Panc1 (cell line): ENCODE measurements around the gene DSG3. TPM values are rescaled to one million over a fixed set of nuclear protein-coding genes. Genes with fewer than 3 reads are reported as not detected.
"Not testable (repeated sequence)": the region's sequence is repeated elsewhere in the genome, so short reads cannot be mapped to it uniquely, and the experiment has no call there.

ENCODE experiments used
- ATAC-seq: fragments of 200-7000 bp; cut with Tn5 transposase; 2 replicates; pipeline ENCODE4 v1.9.1; 2020; ENCODE audit warnings: mild to moderate bottlenecking, moderate library complexity
- BruUV-seq: library from RNA; stranded (reverse); fragments of 400-500 nt; replicated peaks from 2 replicates; lab custom pipeline; 2021; lab: Mats Ljungman, UMichigan
- CTCF ChIA-PET: fragments of 300-600 bp; sonication (Branson Sonifier 250); formaldehyde crosslinking; loops from one replicate; lab custom pipeline; 2022; ENCODE audit warnings: antibody characterized with exemption; lab: Charles Lee
- POLR2A ChIA-PET: fragments of 300-600 bp; sonication (Branson Sonifier 250); formaldehyde crosslinking; loops from one replicate; lab custom pipeline; 2022; ENCODE audit warnings: antibody characterized with exemption; lab: Charles Lee
- DNase-seq: peaks from one replicate; pipeline ENCODE4 v3.0.0-alpha.2; 2010; ENCODE audit warnings: low read depth, low spot score
- H3K27ac ChIP-seq: 2 replicates; pipeline ENCODE4 v1.5.1; 2011; ENCODE audit warnings: mild to moderate bottlenecking, low read length, inconsistent platforms
- H3K27me3 ChIP-seq: fragments of 200-500 bp; sonication (Bioruptor generic); 2 replicates; pipeline ENCODE4 v1.6.0; 2014; ENCODE audit warnings: low read length, inconsistent platforms; ENCODE audit not compliant: control insufficient read depth, insufficient read depth
- H3K36me3 ChIP-seq: fragments of 200-500 bp; sonication (Bioruptor generic); 2 replicates; pipeline ENCODE4 v1.5.1; 2014; ENCODE audit warnings: inconsistent platforms, mild to moderate bottlenecking, low read length, moderate library complexity; ENCODE audit not compliant: control insufficient read depth, insufficient read depth
- H3K4me1 ChIP-seq: 2 replicates; pipeline ENCODE4 v1.5.1; 2011; ENCODE audit warnings: inconsistent platforms, mild to moderate bottlenecking, low read length, moderate library complexity; ENCODE audit not compliant: control insufficient read depth, insufficient read depth
- H3K4me3 ChIP-seq, 2 experiments: 2 replicates each; pipeline ENCODE4 v1.5.1; 2011 to 2012; ENCODE audit warnings: low read depth in 2 of 2, low read length in 2 of 2, mild to moderate bottlenecking in 2 of 2, inconsistent platforms in 1 of 2, moderate library complexity in 1 of 2
- H3K9me3 ChIP-seq: fragments of 200-500 bp; sonication (Bioruptor generic); 2 replicates; pipeline ENCODE4 v1.5.1; 2014; ENCODE audit warnings: low read depth, mild to moderate bottlenecking, inconsistent platforms, low read length, moderate library complexity; ENCODE audit not compliant: control insufficient read depth, insufficient read depth
- POLR2AphosphoS5 ChIP-seq: IDR thresholded peaks from 2 replicates; pipeline ENCODE4 v1.6.1; 2012; ENCODE audit warnings: mild to moderate bottlenecking, low read depth, low read length, moderate library complexity
- TCF7L2 ChIP-seq: IDR thresholded peaks from 2 replicates; pipeline ENCODE4 v1.6.1; 2011; ENCODE audit warnings: mild to moderate bottlenecking, low read depth, low read length, inconsistent platforms
- in situ Hi-C: cut with HindIII; loops from 2 replicates; pipeline ENCODE4 v1.10.0; 2016; ENCODE audit warnings: low sequenced_read_pairs, low pct_unique_long_range_greater_than_20kb
- intact Hi-C: fragments of 100-400 bp; cut with micrococcal nuclease; formaldehyde crosslinking; loops from one replicate; pipeline ENCODE4 v1.10.0; 2022; ENCODE audit not compliant: unreplicated experiment
- total RNA-seq: library from RNA; stranded (reverse); gene quantifications from one replicate; pipeline ENCODE4 v1.2.1, GENCODE V29; 2021; ENCODE audit not compliant: unreplicated experiment
- TF ChIP-seq, protein P1 (sequence below): fragments of 450-650 bp; IDR thresholded peaks from 2 replicates; pipeline ENCODE4 v1.5.1; 2017; ENCODE audit warnings: mild to moderate bottlenecking
- TF ChIP-seq, protein P2 (sequence below), 2 experiments: IDR thresholded peaks; 2 replicates each; pipeline ENCODE4 v1.6.1; 2011 to 2012; ENCODE audit warnings: low read depth in 2 of 2, control low read depth in 1 of 2, low read length in 1 of 2, mild to moderate bottlenecking in 1 of 2, moderate library complexity in 1 of 2; ENCODE audit not compliant: insufficient read depth in 1 of 2

The DSG3 gene
- total RNA-seq, 1 experiment from 2014 or later: 0.03 TPM

DNA sequence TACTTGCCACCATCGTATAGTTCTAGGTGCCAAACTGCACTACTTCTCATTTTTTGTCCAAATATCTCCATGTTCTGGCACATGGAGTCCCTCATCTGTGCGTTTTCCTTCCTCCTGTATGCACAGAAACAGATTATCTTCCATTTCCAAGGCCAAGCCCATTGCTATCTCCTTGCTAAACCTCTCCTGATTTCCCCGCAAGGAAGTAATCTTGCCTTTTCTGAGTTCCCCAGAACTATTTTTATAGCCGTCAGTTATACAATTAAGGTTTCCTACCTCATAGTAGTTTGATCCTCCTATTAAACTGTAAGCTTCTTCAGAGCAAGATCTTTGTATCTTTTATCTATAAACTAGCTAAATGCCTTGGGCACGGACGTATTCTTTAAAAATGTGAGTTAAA lies 57.6 kb downstream of the DSG3 start:
- Histone ChIP-seq H3K4me3 (no peak overlapping the region), H3K36me3 (no peaks in the 10 kb centered on the region), H3K27me3 (no peaks in the 10 kb centered on the region), H3K4me1 (no peaks in the 10 kb centered on the region), H3K27ac (no peak overlapping the region), H3K9me3 (no peaks in the 10 kb centered on the region)
- ChIA-PET CTCF (interaction anchor here (0.7 kb wide), 1 partner anchor 504 kb away, joined by 5 read pairs; no protein-coding TSS in a partner anchor), POLR2A (no interaction called here)
- intact Hi-C loops (loop anchor here (10.0 kb wide), 1 partner anchor 80 kb away; no protein-coding TSS in a partner anchor), in situ Hi-C loops (no loop called here)
- no TSS peak for BruUV-seq
- ATAC-seq (no peak), DNase-seq (no peak)
- TF ChIP-seq POLR2AphosphoS5 (no peak), TCF7L2 (no peak)
- TF ChIP-seq, protein P1, sequence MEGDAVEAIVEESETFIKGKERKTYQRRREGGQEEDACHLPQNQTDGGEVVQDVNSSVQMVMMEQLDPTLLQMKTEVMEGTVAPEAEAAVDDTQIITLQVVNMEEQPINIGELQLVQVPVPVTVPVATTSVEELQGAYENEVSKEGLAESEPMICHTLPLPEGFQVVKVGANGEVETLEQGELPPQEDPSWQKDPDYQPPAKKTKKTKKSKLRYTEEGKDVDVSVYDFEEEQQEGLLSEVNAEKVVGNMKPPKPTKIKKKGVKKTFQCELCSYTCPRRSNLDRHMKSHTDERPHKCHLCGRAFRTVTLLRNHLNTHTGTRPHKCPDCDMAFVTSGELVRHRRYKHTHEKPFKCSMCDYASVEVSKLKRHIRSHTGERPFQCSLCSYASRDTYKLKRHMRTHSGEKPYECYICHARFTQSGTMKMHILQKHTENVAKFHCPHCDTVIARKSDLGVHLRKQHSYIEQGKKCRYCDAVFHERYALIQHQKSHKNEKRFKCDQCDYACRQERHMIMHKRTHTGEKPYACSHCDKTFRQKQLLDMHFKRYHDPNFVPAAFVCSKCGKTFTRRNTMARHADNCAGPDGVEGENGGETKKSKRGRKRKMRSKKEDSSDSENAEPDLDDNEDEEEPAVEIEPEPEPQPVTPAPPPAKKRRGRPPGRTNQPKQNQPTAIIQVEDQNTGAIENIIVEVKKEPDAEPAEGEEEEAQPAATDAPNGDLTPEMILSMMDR: no peak

DNA sequence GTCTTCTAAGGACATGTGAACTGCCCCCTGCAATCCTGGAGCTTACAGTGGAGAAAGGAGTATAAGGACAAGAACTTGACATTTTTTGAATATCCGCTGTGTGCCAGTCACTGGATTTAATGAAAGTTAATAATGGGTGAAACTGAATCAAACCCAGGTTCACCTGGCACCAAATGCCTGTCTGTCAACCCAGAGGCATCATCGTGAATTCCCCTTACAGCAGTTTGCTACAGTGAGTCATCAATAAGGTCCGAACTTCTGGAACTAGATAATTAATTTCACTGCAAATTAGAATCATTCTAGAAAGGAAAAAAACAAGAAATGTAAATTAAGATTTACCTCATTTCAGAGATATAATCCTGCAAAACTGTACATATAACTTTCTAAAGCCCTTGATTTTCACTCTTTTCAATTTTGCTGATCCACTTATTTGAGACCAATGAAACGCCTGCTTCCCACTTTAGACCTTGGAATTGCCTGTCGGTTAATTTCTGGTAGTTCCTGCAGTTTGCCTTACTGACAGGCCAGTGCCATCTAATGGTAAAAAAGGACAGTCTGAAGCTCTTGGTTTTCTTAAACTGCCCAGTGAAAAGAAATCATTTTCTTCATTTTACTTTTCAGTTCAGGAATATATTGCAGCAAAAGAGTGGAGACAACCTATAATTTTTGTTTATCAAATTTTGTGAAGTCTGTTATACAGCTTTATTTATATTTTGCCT lies 58.6 kb downstream of the DSG3 start:
- in situ Hi-C loops (no loop called here), intact Hi-C loops (loop anchor here (10.0 kb wide), 1 partner anchor 81 kb away; no protein-coding TSS in a partner anchor)
- CTCF ChIA-PET: interaction anchor here (0.5 kb wide), 1 partner anchor 589 kb away, joined by 3 read pairs; no protein-coding TSS in a partner anchor
- H3K36me3 ChIP-seq: no peaks in the 10 kb centered on the region
- no TSS peak for BruUV-seq
- ATAC-seq (no peak), DNase-seq (peak; percentile 2)
- POLR2A ChIA-PET: no interaction called here
- H3K27ac ChIP-seq: no peak overlapping the region
- H3K9me3 ChIP-seq: no peaks in the 10 kb centered on the region
- H3K27me3 ChIP-seq: no peaks in the 10 kb centered on the region
- H3K4me3 ChIP-seq: no peak overlapping the region
- TF ChIP-seq, protein P1: peak; percentile 49; the same call in 1 of the 2 replicates
- TF ChIP-seq, protein P2, sequence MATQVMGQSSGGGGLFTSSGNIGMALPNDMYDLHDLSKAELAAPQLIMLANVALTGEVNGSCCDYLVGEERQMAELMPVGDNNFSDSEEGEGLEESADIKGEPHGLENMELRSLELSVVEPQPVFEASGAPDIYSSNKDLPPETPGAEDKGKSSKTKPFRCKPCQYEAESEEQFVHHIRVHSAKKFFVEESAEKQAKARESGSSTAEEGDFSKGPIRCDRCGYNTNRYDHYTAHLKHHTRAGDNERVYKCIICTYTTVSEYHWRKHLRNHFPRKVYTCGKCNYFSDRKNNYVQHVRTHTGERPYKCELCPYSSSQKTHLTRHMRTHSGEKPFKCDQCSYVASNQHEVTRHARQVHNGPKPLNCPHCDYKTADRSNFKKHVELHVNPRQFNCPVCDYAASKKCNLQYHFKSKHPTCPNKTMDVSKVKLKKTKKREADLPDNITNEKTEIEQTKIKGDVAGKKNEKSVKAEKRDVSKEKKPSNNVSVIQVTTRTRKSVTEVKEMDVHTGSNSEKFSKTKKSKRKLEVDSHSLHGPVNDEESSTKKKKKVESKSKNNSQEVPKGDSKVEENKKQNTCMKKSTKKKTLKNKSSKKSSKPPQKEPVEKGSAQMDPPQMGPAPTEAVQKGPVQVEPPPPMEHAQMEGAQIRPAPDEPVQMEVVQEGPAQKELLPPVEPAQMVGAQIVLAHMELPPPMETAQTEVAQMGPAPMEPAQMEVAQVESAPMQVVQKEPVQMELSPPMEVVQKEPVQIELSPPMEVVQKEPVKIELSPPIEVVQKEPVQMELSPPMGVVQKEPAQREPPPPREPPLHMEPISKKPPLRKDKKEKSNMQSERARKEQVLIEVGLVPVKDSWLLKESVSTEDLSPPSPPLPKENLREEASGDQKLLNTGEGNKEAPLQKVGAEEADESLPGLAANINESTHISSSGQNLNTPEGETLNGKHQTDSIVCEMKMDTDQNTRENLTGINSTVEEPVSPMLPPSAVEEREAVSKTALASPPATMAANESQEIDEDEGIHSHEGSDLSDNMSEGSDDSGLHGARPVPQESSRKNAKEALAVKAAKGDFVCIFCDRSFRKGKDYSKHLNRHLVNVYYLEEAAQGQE (IDR thresholded peaks at IDR 0.05; ENCODE audit: insufficient read depth in 1 of 2, low read depth in 2 of 2, low read length in 1 of 2): no peak
- H3K4me1 ChIP-seq: no peaks in the 10 kb centered on the region; the same call in 1 of the 2 replicates

DNA sequence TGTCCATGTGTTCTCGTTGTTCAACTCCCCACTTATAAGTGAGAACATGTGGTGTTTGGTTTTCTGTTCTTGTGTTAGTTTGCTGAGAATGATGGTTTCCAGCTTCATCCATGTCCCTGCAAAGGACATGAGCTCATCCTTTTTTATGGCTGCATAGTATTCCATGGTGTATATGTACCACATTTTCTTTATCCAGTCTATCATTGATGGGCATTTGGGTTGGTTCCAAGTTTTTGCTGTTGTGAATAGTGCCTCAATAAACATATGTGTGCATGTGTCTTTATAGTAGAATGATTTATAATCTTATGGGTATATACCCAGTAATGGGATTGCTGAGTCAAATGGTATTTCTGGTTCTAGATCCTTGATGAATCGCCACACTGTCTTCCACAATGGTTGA lies 59.6 kb downstream of the DSG3 start:
- ATAC-seq, H3K9me3 ChIP-seq, H3K27me3 ChIP-seq, CTCF ChIA-PET, H3K36me3 ChIP-seq, in situ Hi-C loops, POLR2A ChIA-PET, DNase-seq, BruUV-seq, H3K4me3 ChIP-seq, H3K4me1 ChIP-seq, H3K27ac ChIP-seq: not testable (repeated sequence)
- intact Hi-C loops: loop anchor here (10.0 kb wide), 1 partner anchor 82 kb away; no protein-coding TSS in a partner anchor
